ENCODE results near the gene WIZ. TPM values are rescaled to one million over a fixed set of nuclear protein-coding genes. Genes with fewer than 3 reads are reported as not detected.

The WIZ gene
- total and polyA plus RNA-seq, 7 donors: 16.6 to 39.1 (median 22.9) TPM

DNA sequence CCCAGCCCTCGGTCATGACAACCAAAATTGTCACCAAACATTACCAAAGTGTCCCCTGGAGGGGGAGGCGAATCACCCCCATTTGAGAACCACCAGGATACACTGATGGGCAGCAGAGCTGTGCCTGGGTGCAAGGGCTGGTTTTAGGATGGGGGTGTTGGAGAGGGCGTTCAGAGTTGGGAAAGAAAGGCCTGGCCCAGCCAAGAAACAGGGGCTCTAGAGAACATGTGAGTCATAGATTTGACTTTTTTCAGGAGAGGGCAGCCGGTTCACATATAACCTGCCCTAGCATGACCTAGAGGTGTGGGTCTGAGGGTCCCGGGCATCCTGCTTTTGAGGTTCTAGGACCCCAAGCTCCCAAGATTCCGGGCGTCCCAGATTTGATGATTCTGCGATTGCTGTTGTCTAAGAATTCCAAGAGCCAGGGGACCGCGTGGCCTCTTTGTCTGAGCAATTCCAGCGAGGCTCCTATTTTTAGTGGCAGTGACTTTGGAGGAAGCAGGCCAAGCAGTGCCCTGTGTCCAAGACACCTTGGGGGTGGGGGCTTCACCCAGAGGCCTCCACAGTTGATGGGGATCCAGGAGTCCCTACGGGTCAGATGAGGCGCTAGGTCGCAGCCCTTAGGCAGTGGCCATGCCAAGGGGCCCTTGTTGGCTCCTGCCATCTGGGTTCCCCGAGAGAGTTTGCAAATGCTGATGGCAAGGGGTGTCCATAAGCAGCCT lies 5.1 kb downstream of the WIZ start:
- Histone ChIP-seq H3K4me1 (peaks cover 31% of the 10 kb centered on the region), H3K36me3 (ENCODE audit: insufficient read depth in 1 of 2, low read depth in 1 of 2) (no peaks in the 10 kb centered on the region), H3K27ac (peak overlapping the region; percentile 89), H3K9me3 (no peaks in the 10 kb centered on the region), H3K27me3 (ENCODE audit: insufficient read depth in 3 of 3, low read length in 2 of 3) (no peaks in the 10 kb centered on the region), H3K4me3 (no peak overlapping the region)
- intact Hi-C loops (cut with DNase I): loop anchor here in 1 of 2 donors (5.0 kb wide), 1 partner anchor 67 kb away; the partner anchor contains the start of gene AKAP8
- WGBS, 3 donors: 30 to 49% (median 36%) methylated on average over 15 of the region's 15 CpGs
- TF ChIP-seq, protein P1, sequence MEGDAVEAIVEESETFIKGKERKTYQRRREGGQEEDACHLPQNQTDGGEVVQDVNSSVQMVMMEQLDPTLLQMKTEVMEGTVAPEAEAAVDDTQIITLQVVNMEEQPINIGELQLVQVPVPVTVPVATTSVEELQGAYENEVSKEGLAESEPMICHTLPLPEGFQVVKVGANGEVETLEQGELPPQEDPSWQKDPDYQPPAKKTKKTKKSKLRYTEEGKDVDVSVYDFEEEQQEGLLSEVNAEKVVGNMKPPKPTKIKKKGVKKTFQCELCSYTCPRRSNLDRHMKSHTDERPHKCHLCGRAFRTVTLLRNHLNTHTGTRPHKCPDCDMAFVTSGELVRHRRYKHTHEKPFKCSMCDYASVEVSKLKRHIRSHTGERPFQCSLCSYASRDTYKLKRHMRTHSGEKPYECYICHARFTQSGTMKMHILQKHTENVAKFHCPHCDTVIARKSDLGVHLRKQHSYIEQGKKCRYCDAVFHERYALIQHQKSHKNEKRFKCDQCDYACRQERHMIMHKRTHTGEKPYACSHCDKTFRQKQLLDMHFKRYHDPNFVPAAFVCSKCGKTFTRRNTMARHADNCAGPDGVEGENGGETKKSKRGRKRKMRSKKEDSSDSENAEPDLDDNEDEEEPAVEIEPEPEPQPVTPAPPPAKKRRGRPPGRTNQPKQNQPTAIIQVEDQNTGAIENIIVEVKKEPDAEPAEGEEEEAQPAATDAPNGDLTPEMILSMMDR (IDR thresholded peaks at IDR 0.05): no peak
- DNase-seq (peak in 1 of 2 donors; percentile 82), ATAC-seq (peak; percentile 65 to 79 (median 70))

GRCh38 chr19:15443838-15444237 lies 5.9 kb downstream of the WIZ start:
- Histone ChIP-seq H3K4me3 (no peak overlapping the region), H3K27me3 (ENCODE audit: insufficient read depth in 3 of 3, low read length in 2 of 3) (no peaks in the 10 kb centered on the region), H3K9me3 (no peaks in the 10 kb centered on the region), H3K36me3 (ENCODE audit: insufficient read depth in 1 of 2, low read depth in 1 of 2) (no peaks in the 10 kb centered on the region), H3K4me1 (peaks cover 26% of the 10 kb centered on the region), H3K27ac (peak overlapping the region; percentile 89)
- intact Hi-C loops (cut with DNase I): no loop called here
- DNase-seq (peak; percentile 70 to 88), ATAC-seq (peak; percentile 59 to 65 (median 62))
- 22 to 40% (median 29%) methylated on average over 10 of the region's 10 CpGs for WGBS, 3 donors
- TF ChIP-seq, protein P1 (IDR thresholded peaks at IDR 0.05): no peak

DNA sequence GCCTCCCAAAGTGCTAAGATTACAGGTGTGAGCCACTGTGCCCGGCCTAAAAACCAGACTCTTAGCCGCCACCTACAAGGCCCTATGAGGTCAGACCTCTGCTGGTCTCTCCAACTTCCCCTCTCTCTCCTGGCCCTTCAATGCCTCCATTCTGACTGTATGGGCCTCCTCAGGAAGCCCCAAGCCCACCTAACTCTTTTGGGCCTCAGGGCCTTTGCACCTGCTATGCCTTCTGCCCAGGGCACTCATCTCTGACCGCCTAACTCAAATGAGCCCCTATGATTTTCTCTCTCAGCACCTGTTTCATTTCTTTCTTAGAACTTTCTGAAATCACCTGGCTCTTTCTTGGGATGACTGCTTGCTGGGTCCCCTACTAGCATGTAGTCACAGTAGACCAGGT lies 6.4 kb downstream of the WIZ start:
- Histone ChIP-seq H3K4me1 (peaks cover 28% of the 10 kb centered on the region), H3K27me3 (ENCODE audit: insufficient read depth in 3 of 3, low read length in 2 of 3) (no peaks in the 10 kb centered on the region), H3K36me3 (ENCODE audit: insufficient read depth in 1 of 2, low read depth in 1 of 2) (no peaks in the 10 kb centered on the region), H3K9me3 (no peaks in the 10 kb centered on the region), H3K4me3 (no peak overlapping the region), H3K27ac (peak overlapping the region; percentile 89)
- TF ChIP-seq, protein P1 (IDR thresholded peaks at IDR 0.05): no peak
- whole genome bisulfite sequencing, 3 donors: 67 to 90% (median 72%) methylated on average over 3 of the region's 3 CpGs
- ATAC-seq (no peak), DNase-seq (peak in 1 of 2 donors; percentile 48)
- intact Hi-C loops (cut with DNase I): no loop called here

DNA sequence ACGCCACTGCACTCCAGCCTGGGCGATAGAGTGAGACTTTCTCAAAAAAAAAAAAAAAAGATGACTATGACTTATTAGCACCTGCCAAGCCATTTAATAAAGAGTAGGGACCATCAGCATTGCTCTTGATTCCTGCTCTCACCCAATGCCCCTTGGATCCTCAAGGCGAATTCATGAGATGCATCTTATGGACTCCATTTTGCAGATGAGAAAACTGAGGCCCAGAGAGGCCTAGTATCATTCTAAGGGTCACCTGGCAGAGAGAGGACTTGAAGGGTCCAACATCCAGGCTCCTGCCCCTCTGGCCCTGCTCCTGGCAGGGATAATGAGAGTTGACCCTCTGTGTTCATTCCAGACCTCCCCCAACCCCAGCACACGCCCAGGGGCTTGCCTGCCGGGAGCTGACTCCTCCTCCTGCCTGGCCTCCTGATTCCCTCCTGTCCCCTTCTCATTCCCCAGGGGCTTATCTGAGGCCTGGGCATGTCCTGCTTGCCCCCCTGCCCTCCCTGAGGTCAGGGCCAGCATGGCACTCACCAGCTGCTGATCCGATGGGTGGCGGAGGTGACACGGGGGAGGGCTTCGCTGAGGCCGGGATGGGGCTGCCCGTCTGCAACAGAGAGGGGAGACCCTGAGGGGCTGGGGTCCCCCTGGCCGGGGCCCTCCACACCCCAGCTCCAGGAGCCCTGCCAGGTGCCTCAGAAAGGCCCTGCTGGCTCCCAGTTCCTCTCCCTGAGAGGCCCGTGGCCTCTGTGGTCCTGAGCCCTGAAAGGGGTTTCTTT lies 7.4 kb downstream of the WIZ start:
- 75 to 86% (median 81%) methylated on average over 12 to 13 of the region's 13 CpGs for WGBS, 3 donors
- Histone ChIP-seq H3K36me3 (ENCODE audit: insufficient read depth in 1 of 2, low read depth in 1 of 2) (no peaks in the 10 kb centered on the region), H3K27me3 (ENCODE audit: insufficient read depth in 3 of 3, low read length in 2 of 3) (no peaks in the 10 kb centered on the region), H3K4me3 (no peak overlapping the region), H3K27ac (no peak overlapping the region), H3K4me1 (peaks cover 38% of the 10 kb centered on the region), H3K9me3 (no peaks in the 10 kb centered on the region)
- TF ChIP-seq, protein P1 (IDR thresholded peaks at IDR 0.05): no peak
- DNase-seq (peak in 1 of 2 donors; percentile 37), ATAC-seq (no peak)
- intact Hi-C loops (cut with DNase I): no loop called here

Measured in psoas muscle (tissue), 8 donors.